ENCODE results near the gene AFF3.

The AFF3 gene

GRCh38 chr2:100004348-100004884 lies 138.0 kb downstream of the AFF3 start:
- Histone ChIP-seq H2BK5ac (ENCODE audit: low read depth, low read length, poor library complexity) (no peak overlapping the region), H2AFZ (ENCODE audit: insufficient read depth, low read length, poor library complexity) (no peak overlapping the region), H3K27ac (ENCODE audit: low read depth, low read length) (no peak overlapping the region), H3K79me2 (ENCODE audit: control insufficient read depth, insufficient read depth, low read length, poor library complexity) (no peaks in the 10 kb centered on the region), H3K4ac (ENCODE audit: low read depth, low read length) (no peak overlapping the region), H2AK5ac (ENCODE audit: low read length) (no peak overlapping the region), H3K4me2 (ENCODE audit: low read length) (no peak overlapping the region), H3K23ac (ENCODE audit: low read length) (no peak overlapping the region), H4K91ac (ENCODE audit: low read depth, low read length) (no peak overlapping the region), H3K36me3 (ENCODE audit: control insufficient read depth in 1 of 2, insufficient read depth in 2 of 2, low read length in 2 of 2) (no peaks in the 10 kb centered on the region), H3K79me1 (ENCODE audit: low read length) (no peaks in the 10 kb centered on the region), H3K4me1 (ENCODE audit: control insufficient read depth in 1 of 2, insufficient read depth in 2 of 2, low read length in 2 of 2) (peaks cover 0 to 2% of the 10 kb centered on the region in 2 experiments), H2BK120ac (ENCODE audit: insufficient read depth, low read length, poor library complexity) (no peak overlapping the region), H3K27me3 (ENCODE audit: insufficient read depth, low read length) (no peaks in the 10 kb centered on the region), H4K12ac (ENCODE audit: low read depth, low read length) (no peak overlapping the region), H3K9ac (ENCODE audit: low read length) (no peak overlapping the region), H2BK12ac (ENCODE audit: low read length) (no peak overlapping the region), H3K9me3 (ENCODE audit: insufficient read depth, low read depth, low read length) (peaks cover 4% of the 10 kb centered on the region), H3K4me3 (ENCODE audit: low read depth, low read length) (no peak overlapping the region), H3K18ac (ENCODE audit: low read length) (no peak overlapping the region), H3K14ac (ENCODE audit: low read length) (no peak overlapping the region), H4K8ac (ENCODE audit: low read depth, low read length) (no peak overlapping the region)
- no peak for DNase-seq
- WGBS (ENCODE audit: extremely low coverage, insufficient coverage, insufficient read length) = no CpG with 5 or more reads among the region's 3 CpGs

- Histone ChIP-seq H3K27ac (ENCODE audit: low read depth, low read length) (no peak overlapping the region), H3K36me3 (ENCODE audit: control insufficient read depth in 1 of 2, insufficient read depth in 2 of 2, low read length in 2 of 2) (no peaks in the 10 kb centered on the region), H3K4me2 (ENCODE audit: low read length) (no peak overlapping the region), H2BK120ac (ENCODE audit: insufficient read depth, low read length, poor library complexity) (no peak overlapping the region), H3K4me1 (ENCODE audit: control insufficient read depth in 1 of 2, insufficient read depth in 2 of 2, low read length in 2 of 2) (no peaks in the 10 kb centered on the region), H3K18ac (ENCODE audit: low read length) (no peak overlapping the region), H3K79me2 (ENCODE audit: control insufficient read depth, insufficient read depth, low read length, poor library complexity) (no peaks in the 10 kb centered on the region), H3K79me1 (ENCODE audit: low read length) (no peaks in the 10 kb centered on the region), H3K9ac (ENCODE audit: low read length) (no peak overlapping the region), H4K8ac (ENCODE audit: low read depth, low read length) (no peak overlapping the region), H4K12ac (ENCODE audit: low read depth, low read length) (no peak overlapping the region), H3K4ac (ENCODE audit: low read depth, low read length) (no peak overlapping the region), H3K27me3 (ENCODE audit: insufficient read depth, low read length) (no peaks in the 10 kb centered on the region), H2BK12ac (ENCODE audit: low read length) (no peak overlapping the region), H3K9me3 (ENCODE audit: insufficient read depth, low read depth, low read length) (peaks cover 7% of the 10 kb centered on the region), H2AFZ (ENCODE audit: insufficient read depth, low read length, poor library complexity) (no peak overlapping the region), H4K91ac (ENCODE audit: low read depth, low read length) (no peak overlapping the region), H3K14ac (ENCODE audit: low read length) (no peak overlapping the region), H2BK5ac (ENCODE audit: low read depth, low read length, poor library complexity) (no peak overlapping the region), H3K4me3 (ENCODE audit: low read depth, low read length) (no peak overlapping the region), H2AK5ac (ENCODE audit: low read length) (no peak overlapping the region), H3K23ac (ENCODE audit: low read length) (no peak overlapping the region)
- no CpG with 5 or more reads among the region's 6 CpGs for WGBS (ENCODE audit: extremely low coverage, insufficient coverage, insufficient read length)
- DNase-seq = no peak
Measured at GRCh38 chr2:100002059-100002458, 140.3 kb downstream of the AFF3 start.

GRCh38 chr2:100000915-100001707 lies 141.3 kb downstream of the AFF3 start:
- H3K79me2 ChIP-seq (ENCODE audit: control insufficient read depth, insufficient read depth, low read length, poor library complexity) = no peaks in the 10 kb centered on the region
- no peak overlapping the region for H4K12ac ChIP-seq (ENCODE audit: low read depth, low read length)
- no peak overlapping the region for H3K4me2 ChIP-seq (ENCODE audit: low read length)
- no peak overlapping the region for H3K14ac ChIP-seq (ENCODE audit: low read length)
- H3K4ac ChIP-seq (ENCODE audit: low read depth, low read length) = no peak overlapping the region
- no peak overlapping the region for H3K4me3 ChIP-seq (ENCODE audit: low read depth, low read length)
- H2AFZ ChIP-seq (ENCODE audit: insufficient read depth, low read length, poor library complexity) = no peak overlapping the region
- H3K27ac ChIP-seq (ENCODE audit: low read depth, low read length) = no peak overlapping the region
- no peaks in the 10 kb centered on the region for H3K36me3 ChIP-seq (ENCODE audit: control insufficient read depth in 1 of 2, insufficient read depth in 2 of 2, low read length in 2 of 2)
- no peak overlapping the region for H4K91ac ChIP-seq (ENCODE audit: low read depth, low read length)
- H3K79me1 ChIP-seq (ENCODE audit: low read length) = no peaks in the 10 kb centered on the region
- H3K27me3 ChIP-seq (ENCODE audit: insufficient read depth, low read length) = no peaks in the 10 kb centered on the region
- H2BK12ac ChIP-seq (ENCODE audit: low read length) = no peak overlapping the region
- no peak overlapping the region for H3K9ac ChIP-seq (ENCODE audit: low read length)
- DNase-seq = no peak
- H3K23ac ChIP-seq (ENCODE audit: low read length) = no peak overlapping the region
- no peak overlapping the region for H4K8ac ChIP-seq (ENCODE audit: low read depth, low read length)
- peaks cover 5% of the 10 kb centered on the region for H3K9me3 ChIP-seq (ENCODE audit: insufficient read depth, low read depth, low read length)
- no peaks in the 10 kb centered on the region for H3K4me1 ChIP-seq (ENCODE audit: control insufficient read depth in 1 of 2, insufficient read depth in 2 of 2, low read length in 2 of 2)
- no peak overlapping the region for H3K18ac ChIP-seq (ENCODE audit: low read length)
- no CpG with 5 or more reads among the region's 22 CpGs for WGBS (ENCODE audit: extremely low coverage, insufficient coverage, insufficient read length)
- H2BK120ac ChIP-seq (ENCODE audit: insufficient read depth, low read length, poor library complexity) = no peak overlapping the region
- H2AK5ac ChIP-seq (ENCODE audit: low read length) = no peak overlapping the region
- H2BK5ac ChIP-seq (ENCODE audit: low read depth, low read length, poor library complexity) = no peak overlapping the region

GRCh38 chr2:99998651-99999320 lies 143.6 kb downstream of the AFF3 start:
- Histone ChIP-seq H3K18ac (ENCODE audit: low read length) (no peak overlapping the region), H3K9me3 (ENCODE audit: insufficient read depth, low read depth, low read length) (peaks cover 5% of the 10 kb centered on the region), H3K36me3 (ENCODE audit: control insufficient read depth in 1 of 2, insufficient read depth in 2 of 2, low read length in 2 of 2) (no peaks in the 10 kb centered on the region), H3K27ac (ENCODE audit: low read depth, low read length) (no peak overlapping the region), H2AK5ac (ENCODE audit: low read length) (no peak overlapping the region), H3K4me3 (ENCODE audit: low read depth, low read length) (no peak overlapping the region), H3K4me2 (ENCODE audit: low read length) (no peak overlapping the region), H4K8ac (ENCODE audit: low read depth, low read length) (no peak overlapping the region), H3K79me2 (ENCODE audit: control insufficient read depth, insufficient read depth, low read length, poor library complexity) (no peaks in the 10 kb centered on the region), H2BK120ac (ENCODE audit: insufficient read depth, low read length, poor library complexity) (no peak overlapping the region), H2BK12ac (ENCODE audit: low read length) (no peak overlapping the region), H3K79me1 (ENCODE audit: low read length) (no peaks in the 10 kb centered on the region), H3K27me3 (ENCODE audit: insufficient read depth, low read length) (no peaks in the 10 kb centered on the region), H4K12ac (ENCODE audit: low read depth, low read length) (no peak overlapping the region), H4K91ac (ENCODE audit: low read depth, low read length) (no peak overlapping the region), H3K23ac (ENCODE audit: low read length) (no peak overlapping the region), H2BK5ac (ENCODE audit: low read depth, low read length, poor library complexity) (no peak overlapping the region), H2AFZ (ENCODE audit: insufficient read depth, low read length, poor library complexity) (no peak overlapping the region), H3K4me1 (ENCODE audit: control insufficient read depth in 1 of 2, insufficient read depth in 2 of 2, low read length in 2 of 2) (no peaks in the 10 kb centered on the region), H3K9ac (ENCODE audit: low read length) (no peak overlapping the region), H3K14ac (ENCODE audit: low read length) (no peak overlapping the region), H3K4ac (ENCODE audit: low read depth, low read length) (no peak overlapping the region)
- no peak for DNase-seq
- no CpG with 5 or more reads among the region's 12 CpGs for WGBS (ENCODE audit: extremely low coverage, insufficient coverage, insufficient read length)
